ENCODE results near the gene MESD.

DNA sequence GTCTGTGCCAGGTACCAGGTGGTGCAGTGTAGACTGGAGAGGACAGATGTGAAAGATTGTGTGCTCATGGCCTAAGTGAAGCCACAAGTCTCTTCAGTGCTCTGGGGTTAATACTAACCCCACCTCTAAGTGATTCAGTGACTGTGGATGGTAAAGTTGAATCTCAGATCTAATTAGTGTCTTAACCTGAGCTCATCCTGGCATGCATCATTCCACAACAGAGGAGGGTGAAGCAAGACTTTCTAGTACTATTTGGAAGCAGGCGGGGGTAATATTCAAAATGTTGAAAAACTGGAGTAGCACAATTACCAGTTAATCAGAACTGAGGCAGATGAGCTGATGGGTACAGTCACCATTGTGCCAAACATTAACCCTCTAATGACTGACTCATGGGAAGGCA is 2.8 kb upstream of the MESD start:
- TF ChIP-seq, protein P1, sequence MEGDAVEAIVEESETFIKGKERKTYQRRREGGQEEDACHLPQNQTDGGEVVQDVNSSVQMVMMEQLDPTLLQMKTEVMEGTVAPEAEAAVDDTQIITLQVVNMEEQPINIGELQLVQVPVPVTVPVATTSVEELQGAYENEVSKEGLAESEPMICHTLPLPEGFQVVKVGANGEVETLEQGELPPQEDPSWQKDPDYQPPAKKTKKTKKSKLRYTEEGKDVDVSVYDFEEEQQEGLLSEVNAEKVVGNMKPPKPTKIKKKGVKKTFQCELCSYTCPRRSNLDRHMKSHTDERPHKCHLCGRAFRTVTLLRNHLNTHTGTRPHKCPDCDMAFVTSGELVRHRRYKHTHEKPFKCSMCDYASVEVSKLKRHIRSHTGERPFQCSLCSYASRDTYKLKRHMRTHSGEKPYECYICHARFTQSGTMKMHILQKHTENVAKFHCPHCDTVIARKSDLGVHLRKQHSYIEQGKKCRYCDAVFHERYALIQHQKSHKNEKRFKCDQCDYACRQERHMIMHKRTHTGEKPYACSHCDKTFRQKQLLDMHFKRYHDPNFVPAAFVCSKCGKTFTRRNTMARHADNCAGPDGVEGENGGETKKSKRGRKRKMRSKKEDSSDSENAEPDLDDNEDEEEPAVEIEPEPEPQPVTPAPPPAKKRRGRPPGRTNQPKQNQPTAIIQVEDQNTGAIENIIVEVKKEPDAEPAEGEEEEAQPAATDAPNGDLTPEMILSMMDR (IDR thresholded peaks at IDR 0.05), result no peak
- TF ChIP-seq POLR2A (IDR thresholded peaks at IDR 0.05; ENCODE audit: low read depth), result no peak
- no peak for TF ChIP-seq EP300 (IDR thresholded peaks at IDR 0.05)

All from esophagus muscularis mucosa (tissue), 4 donors.